GM12878 (cell line): Measurements from ENCODE around the gene ZNF669. TPM values are rescaled to one million over a fixed set of nuclear protein-coding genes. Genes with fewer than 3 reads are reported as not detected.

Source experiments
- ATAC-seq: fragments of 200-7000 bp; cut with Tn5 transposase; 3 replicates; pipeline ENCODE4 v1.9.1; 2020; ENCODE audit warnings: mild to moderate bottlenecking, moderate library complexity
- BruUV-seq: library from RNA; stranded (reverse); fragments of 400-500 nt; replicated peaks from 2 replicates; lab custom pipeline; 2021; lab: Mats Ljungman, UMichigan
- CTCF ChIA-PET: fragments of 300-600 bp; sonication (Branson Sonifier 250); formaldehyde crosslinking; extraction: SDS; loops from one replicate; lab custom pipeline; 2021; ENCODE audit warnings: inconsistent platforms; lab: Yijun Ruan, JAX
- POLR2A ChIA-PET: fragments of 350-600 bp; formaldehyde crosslinking; extraction: SDS; loops from one replicate; lab custom pipeline; 2021; ENCODE audit warnings: inconsistent platforms; lab: Charles Lee
- RAD21 ChIA-PET: fragments of 300-600 bp; sonication (Branson Sonifier 250); formaldehyde crosslinking; loops from one replicate; lab custom pipeline; 2023; ENCODE audit warnings: antibody characterized with exemption; ENCODE audit not compliant: unreplicated experiment; lab: Charles Lee
- SMC1A ChIA-PET: fragments of 300-600 bp; sonication (Branson Sonifier 250); formaldehyde crosslinking; loops from one replicate; lab custom pipeline; 2023; ENCODE audit not compliant: unreplicated experiment, uncharacterized antibody; lab: Charles Lee
- DNase-seq: peaks from one replicate; pipeline ENCODE4 v3.0.0-alpha.2; 2011; ENCODE audit warnings: low read depth, low spot score
- FAIRE-seq: peaks from 3 replicates; lab custom pipeline; 2011; peaks lifted over from hg19 to GRCh38; lab: Jason Lieb, UNC
- H2AFZ ChIP-seq: 2 replicates; pipeline ENCODE4 v1.6.0; 2011; ENCODE audit warnings: low read depth, low read length, control low read depth; ENCODE audit not compliant: control insufficient read depth
- H3K27ac ChIP-seq: 2 replicates; pipeline ENCODE4 v1.5.1; 2011; ENCODE audit warnings: control low read depth; ENCODE audit not compliant: control insufficient read depth, insufficient read depth
- H3K27me3 ChIP-seq, 2 experiments: replicated peaks in 1 of 2; 2 replicates each; pipeline versions ENCODE4 v1.6.0 to v1.6.1; 2011; ENCODE audit warnings: low read length in 1 of 2; ENCODE audit not compliant: control insufficient read depth in 2 of 2, insufficient read depth in 2 of 2
- H3K36me3 ChIP-seq, 2 experiments: 2 replicates each; pipeline ENCODE4 v1.5.1; 2011; ENCODE audit warnings: low read length in 1 of 2; ENCODE audit not compliant: control insufficient read depth in 2 of 2, insufficient read depth in 2 of 2
- H3K4me1 ChIP-seq: 2 replicates; pipeline ENCODE4 v1.6.1; 2011; ENCODE audit warnings: mild to moderate bottlenecking, low read length, moderate library complexity, mixed read lengths; ENCODE audit not compliant: control insufficient read depth, insufficient read depth
- H3K4me2 ChIP-seq: 2 replicates; pipeline ENCODE4 v1.6.0; 2011; ENCODE audit warnings: control low read depth; ENCODE audit not compliant: control insufficient read depth, insufficient read depth
- H3K4me3 ChIP-seq: fragments of 200-600 bp; sonication (generic); 2 replicates; pipeline ENCODE4 v1.5.1; 2016
- H3K79me2 ChIP-seq: 2 replicates; pipeline ENCODE4 v1.6.0; 2011; ENCODE audit warnings: low read length; ENCODE audit not compliant: control insufficient read depth, insufficient read depth
- H3K9ac ChIP-seq: 2 replicates; pipeline ENCODE4 v1.8.0; 2011; ENCODE audit warnings: low read length, control low read depth, mixed read lengths; ENCODE audit not compliant: control insufficient read depth, insufficient read depth
- H3K9me3 ChIP-seq: replicated peaks from 3 replicates; pipeline ENCODE4 v1.5.1; 2011; ENCODE audit warnings: mild to moderate bottlenecking, low read length; ENCODE audit not compliant: control insufficient read depth, insufficient read depth
- H4K20me1 ChIP-seq: 2 replicates; pipeline ENCODE4 v1.6.0; 2011; ENCODE audit not compliant: control insufficient read depth, insufficient read depth
- BCL11A ChIP-seq: IDR thresholded peaks from 2 replicates; pipeline ENCODE4 v1.6.1; 2011; ENCODE audit warnings: low read depth, low read length
- CEBPZ ChIP-seq: fragments of 150-350 bp; IDR thresholded peaks from 2 replicates; pipeline ENCODE4 v1.6.1; 2016; ENCODE audit warnings: low read depth, low read length
- CREM ChIP-seq: IDR thresholded peaks from 2 replicates; pipeline ENCODE4 v1.6.1; 2014; ENCODE audit warnings: antibody characterized with exemption, low read depth
- GATAD2B ChIP-seq: fragments of 450-650 bp; conservative IDR thresholded peaks from 2 replicates; pipeline ENCODE4 v1.6.1; 2017; ENCODE audit warnings: low read depth, mild to moderate bottlenecking, moderate library complexity
- IKZF1 ChIP-seq: fragments of 450-650 bp; conservative IDR thresholded peaks from 2 replicates; pipeline ENCODE4 v1.6.1; 2017; ENCODE audit warnings: antibody characterized with exemption, mild to moderate bottlenecking
- SP1 ChIP-seq: IDR thresholded peaks from one replicate; pipeline ENCODE4 v1.6.1; 2011; ENCODE audit warnings: low read depth, low read length
- WGBS: methylation state at CpG from one replicate; pipeline ENCODE4 v1.1.6; 2016; ENCODE audit warnings: low lambda C conversion rate; ENCODE audit not compliant: insufficient replicate concordance, insufficient coverage; ENCODE audit errors: missing lambda C conversion rate; 5-methylcytosine and 5-hydroxymethylcytosine counted together
- in situ Hi-C: fragments of 300-500 bp; cut with MboI; formaldehyde crosslinking; loops from 9 replicates; pipeline ENCODE4 v1.14.3; 2018; ENCODE audit warnings: mixed read lengths
- intact Hi-C: fragments of 100-400 bp; cut with micrococcal nuclease; formaldehyde crosslinking; loops from one replicate; pipeline ENCODE4 v1.14.2; 2022; ENCODE audit not compliant: unreplicated experiment
- polyA plus RNA-seq, 11 experiments: library from polyadenylated mRNA; depleted of rRNA in 4 of 11; unstranded in 6 of 11; stranded (reverse) in 5 of 11; fragments of >200 nt; fragmentation: Nextera tagmentation in 4 of 11; fragmentation: Illumina TruSeq in 1 of 11; extraction: Ambion mirVana in 4 of 11; extraction: Trizol in 1 of 11; gene quantifications; 1 replicate in 1 of 11; 2 replicates in 10 of 11; pipeline versions ENCODE4 v1.2.1 to v1.2.3, GENCODE V29; 2011 to 2016; ENCODE audit warnings: inconsistent platforms in 2 of 11, missing spikeins in 2 of 11, low read depth in 1 of 11
- total RNA-seq, 4 experiments: library from RNA; depleted of rRNA in 3 of 4; stranded (reverse); fragments of >200 nt in 3 of 4; fragmentation: Illumina TruSeq in 1 of 4; extraction: Trizol in 1 of 4; gene quantifications; 2 replicates each; pipeline versions ENCODE4 v1.2.1 to v1.2.3, GENCODE V29; 2013 to 2021
- TF ChIP-seq, protein P1 (sequence below): fragments of 450-650 bp; conservative IDR thresholded peaks from 2 replicates; pipeline ENCODE4 v1.6.1; 2017; ENCODE audit warnings: mild to moderate bottlenecking, moderate library complexity
- TF ChIP-seq, protein P2 (sequence below): IDR thresholded peaks from 2 replicates; pipeline ENCODE4 v1.6.1; 2012; ENCODE audit warnings: low read length, inconsistent platforms

Gene ZNF669
- total and polyA plus RNA-seq, 10 of the 15 experiments (the other 5 are each of a cell fraction or from before 2014, with no cell fraction given) = 4.8 to 11.1 (median 5.8) TPM

- H4K20me1 ChIP-seq = no peaks in the 10 kb centered on the region
- ATAC-seq (no peak; the same call in 2 of the 3 replicates), FAIRE-seq (no peak), DNase-seq (no peak)
- H3K27me3 ChIP-seq = peaks cover 1 to 5% of the 10 kb centered on the region in 2 experiments; a peak in 3 of 4 replicates
- H2AFZ ChIP-seq = no peak overlapping the region
- no peak overlapping the region for H3K27ac ChIP-seq
- SMC1A ChIA-PET = no interaction called here
- RAD21 ChIA-PET = no interaction called here
- POLR2A ChIA-PET = interaction anchor here (0.5 kb wide), 1 partner anchor 46 kb away, joined by 3 read pairs; no protein-coding TSS in a partner anchor
- TF ChIP-seq SP1 (no peak), CEBPZ (no peak), GATAD2B (no peak), BCL11A (no peak), CREM (no peak), IKZF1 (no peak)
- TF ChIP-seq, protein P1, sequence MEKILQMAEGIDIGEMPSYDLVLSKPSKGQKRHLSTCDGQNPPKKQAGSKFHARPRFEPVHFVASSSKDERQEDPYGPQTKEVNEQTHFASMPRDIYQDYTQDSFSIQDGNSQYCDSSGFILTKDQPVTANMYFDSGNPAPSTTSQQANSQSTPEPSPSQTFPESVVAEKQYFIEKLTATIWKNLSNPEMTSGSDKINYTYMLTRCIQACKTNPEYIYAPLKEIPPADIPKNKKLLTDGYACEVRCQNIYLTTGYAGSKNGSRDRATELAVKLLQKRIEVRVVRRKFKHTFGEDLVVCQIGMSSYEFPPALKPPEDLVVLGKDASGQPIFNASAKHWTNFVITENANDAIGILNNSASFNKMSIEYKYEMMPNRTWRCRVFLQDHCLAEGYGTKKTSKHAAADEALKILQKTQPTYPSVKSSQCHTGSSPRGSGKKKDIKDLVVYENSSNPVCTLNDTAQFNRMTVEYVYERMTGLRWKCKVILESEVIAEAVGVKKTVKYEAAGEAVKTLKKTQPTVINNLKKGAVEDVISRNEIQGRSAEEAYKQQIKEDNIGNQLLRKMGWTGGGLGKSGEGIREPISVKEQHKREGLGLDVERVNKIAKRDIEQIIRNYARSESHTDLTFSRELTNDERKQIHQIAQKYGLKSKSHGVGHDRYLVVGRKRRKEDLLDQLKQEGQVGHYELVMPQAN = no peak
- TF ChIP-seq, protein P2, sequence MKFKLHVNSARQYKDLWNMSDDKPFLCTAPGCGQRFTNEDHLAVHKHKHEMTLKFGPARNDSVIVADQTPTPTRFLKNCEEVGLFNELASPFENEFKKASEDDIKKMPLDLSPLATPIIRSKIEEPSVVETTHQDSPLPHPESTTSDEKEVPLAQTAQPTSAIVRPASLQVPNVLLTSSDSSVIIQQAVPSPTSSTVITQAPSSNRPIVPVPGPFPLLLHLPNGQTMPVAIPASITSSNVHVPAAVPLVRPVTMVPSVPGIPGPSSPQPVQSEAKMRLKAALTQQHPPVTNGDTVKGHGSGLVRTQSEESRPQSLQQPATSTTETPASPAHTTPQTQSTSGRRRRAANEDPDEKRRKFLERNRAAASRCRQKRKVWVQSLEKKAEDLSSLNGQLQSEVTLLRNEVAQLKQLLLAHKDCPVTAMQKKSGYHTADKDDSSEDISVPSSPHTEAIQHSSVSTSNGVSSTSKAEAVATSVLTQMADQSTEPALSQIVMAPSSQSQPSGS = no peak
- no peaks in the 10 kb centered on the region for H3K36me3 ChIP-seq
- H3K4me3 ChIP-seq = no peak overlapping the region
- no peak overlapping the region for H3K9ac ChIP-seq
- no peaks in the 10 kb centered on the region for H3K4me1 ChIP-seq
- H3K4me2 ChIP-seq = no peak overlapping the region
- no peaks in the 10 kb centered on the region for H3K79me2 ChIP-seq
- CTCF ChIA-PET = no interaction called here
- H3K9me3 ChIP-seq = no peaks in the 10 kb centered on the region; the same call in 1 of the 3 replicates
- 43% methylated on average over 13 of the region's 13 CpGs for WGBS
- in situ Hi-C loops (no loop called here), intact Hi-C loops (no loop called here)
- no TSS peak for BruUV-seq
Observed at GRCh38 chr1:247114351-247115140, 10.4 kb upstream of the ZNF669 start.
